GM04503 (cell line): Measurements from ENCODE around the gene TMED5.
"Not testable (repeated sequence)": the region's sequence is repeated elsewhere in the genome, so short reads cannot be mapped to it uniquely, and the experiment has no call there.

Source experiments
- DNase-seq: peaks from one replicate; pipeline ENCODE4 v3.0.0-alpha.2; 2012; ENCODE audit warnings: low read depth

Gene TMED5

DNA sequence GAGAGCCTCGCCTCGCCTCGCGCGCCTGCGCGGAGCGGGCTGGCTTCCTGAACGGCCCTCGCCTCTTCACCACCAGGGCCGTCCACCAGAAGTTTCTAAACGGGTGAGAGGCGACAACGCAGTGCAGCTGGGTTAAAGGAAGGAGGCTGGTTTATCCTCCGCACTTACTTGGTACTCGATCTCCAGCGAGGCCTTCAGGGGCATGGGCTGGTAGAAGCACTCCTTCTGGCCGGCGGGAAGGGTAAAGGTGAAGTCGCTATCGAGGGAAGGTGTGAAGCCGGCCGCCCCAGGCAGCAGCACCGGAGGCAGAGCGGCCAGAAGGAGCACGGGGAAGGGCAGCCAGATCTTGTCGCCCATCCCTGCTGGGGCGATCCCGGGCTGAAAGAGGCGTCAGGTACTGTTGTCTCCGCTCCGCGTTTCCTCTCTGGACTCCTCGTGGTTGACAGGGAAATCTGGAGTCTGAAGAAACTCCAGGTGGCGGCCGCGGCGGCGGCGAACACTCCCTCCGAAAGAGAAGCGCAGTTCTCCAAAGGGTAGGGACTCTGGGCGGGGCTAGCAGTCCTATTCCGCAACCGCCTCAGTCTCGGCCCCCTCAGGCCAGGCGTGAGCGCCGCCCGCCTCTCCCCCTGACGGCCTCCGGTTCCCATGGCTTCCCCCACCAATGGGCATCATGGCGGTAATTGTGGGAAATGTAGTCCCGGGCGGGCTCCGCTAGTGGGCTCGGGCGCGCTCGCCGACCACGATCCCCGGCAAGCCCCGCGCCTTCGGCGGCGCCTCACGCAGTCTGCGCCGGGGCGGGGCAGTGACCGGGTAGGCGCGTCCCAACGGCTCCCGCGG lies at the start of gene TMED5:
Gene TMED5 (minus strand): TSS at position 528 of the 837 bp plus-strand sequence. CDS start 171 bp downstream, at position 357.
- DNase-seq = peak; percentile 90

DNA sequence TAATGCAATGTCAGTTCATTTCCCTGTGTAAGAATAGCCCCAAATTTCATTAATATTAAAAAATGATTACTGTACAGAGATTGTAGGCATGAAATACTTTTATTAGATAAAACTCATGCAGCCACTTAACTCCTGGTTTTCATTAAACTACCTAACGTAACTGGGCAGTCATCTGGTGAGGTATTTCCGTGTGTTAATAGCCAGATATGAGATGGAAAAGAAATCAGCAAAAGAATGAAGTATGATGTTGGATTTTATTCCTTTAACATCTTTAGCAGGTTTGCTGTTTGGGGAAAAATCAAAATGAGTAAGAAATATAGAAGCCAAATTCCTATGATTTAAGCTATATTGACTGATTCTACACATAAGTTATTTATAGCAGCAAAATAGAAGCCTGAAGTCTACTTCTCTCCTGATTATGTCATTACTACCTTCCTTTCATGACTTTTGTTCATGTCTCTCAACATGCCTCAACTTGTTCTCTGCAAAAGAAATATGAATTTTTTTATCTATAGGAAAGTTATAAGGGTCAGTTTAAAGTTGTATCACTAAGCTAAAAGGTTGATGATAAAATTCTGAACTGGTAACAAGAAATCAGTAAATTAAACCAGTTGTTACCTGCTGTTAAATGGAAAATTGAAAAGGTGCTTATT lies 42.9 kb upstream of the TMED5 start:
- no peak for DNase-seq

GRCh38 chr1:93221913-93222312 lies 41.7 kb upstream of the TMED5 start:
- DNase-seq = no peak

DNA sequence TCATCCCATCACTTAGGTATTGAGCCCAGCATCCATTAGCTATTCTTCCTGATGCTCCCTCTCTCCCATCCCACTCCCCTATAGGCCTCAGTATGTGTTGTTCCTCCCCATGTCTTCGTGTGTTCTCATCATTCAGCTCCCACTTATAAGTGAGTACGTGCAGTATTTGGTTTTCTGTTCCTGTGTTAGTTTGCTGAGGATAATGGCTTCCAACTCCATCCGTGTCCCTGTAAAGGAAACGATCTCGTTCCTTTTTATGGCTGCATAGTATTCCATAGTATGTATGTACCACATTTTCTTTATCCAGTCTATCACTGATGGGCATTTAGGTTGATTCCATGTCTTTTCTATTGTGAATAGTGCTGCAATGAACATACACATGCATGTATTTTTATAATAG lies 40.5 kb upstream of the TMED5 start:
- DNase-seq = not testable (repeated sequence)

DNA sequence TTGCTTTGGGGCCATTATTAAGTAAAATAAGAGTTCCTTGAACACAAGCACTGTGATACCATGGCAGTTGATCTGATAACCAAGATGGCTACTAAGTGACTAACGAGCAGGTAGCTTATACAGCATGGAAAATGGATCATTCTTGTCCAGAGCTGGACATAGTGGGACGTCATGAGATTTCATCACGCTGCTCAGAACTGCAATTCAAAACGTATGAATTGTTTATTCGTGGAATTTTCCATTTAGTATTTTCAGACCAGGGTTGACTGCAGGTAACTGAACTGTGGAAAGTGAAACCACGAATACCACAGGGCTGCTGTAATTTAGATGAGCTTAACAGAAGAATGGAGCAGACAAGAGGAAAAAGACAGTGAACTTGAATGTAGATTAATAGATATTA lies 39.2 kb upstream of the TMED5 start:
- no peak for DNase-seq

DNA sequence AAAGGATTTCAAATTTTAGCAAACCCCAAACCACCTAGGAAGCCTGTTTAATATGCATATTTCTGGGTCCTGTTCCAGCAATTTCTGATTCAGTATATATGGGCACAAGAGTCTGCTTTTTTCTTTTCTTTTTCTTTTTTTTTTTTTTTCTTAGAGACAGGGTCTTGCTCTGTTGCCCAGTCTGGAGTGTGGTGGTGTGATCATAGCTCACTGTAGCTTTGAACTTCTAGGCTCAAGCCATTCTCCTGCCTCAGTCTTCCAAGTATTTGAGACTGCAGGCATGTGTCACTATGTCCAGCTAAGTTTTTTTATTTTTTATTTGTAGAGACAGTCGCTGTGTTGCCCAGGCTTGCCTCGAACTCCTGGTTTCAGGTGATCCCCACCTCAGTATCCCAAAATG lies 35.1 kb upstream of the TMED5 start:
- no peak for DNase-seq

- DNase-seq = no peak
Measured at GRCh38 chr1:93207211-93207610, 27.0 kb upstream of the TMED5 start.

GRCh38 chr1:93206567-93206954 lies 26.3 kb upstream of the TMED5 start:
- no peak for DNase-seq

DNA sequence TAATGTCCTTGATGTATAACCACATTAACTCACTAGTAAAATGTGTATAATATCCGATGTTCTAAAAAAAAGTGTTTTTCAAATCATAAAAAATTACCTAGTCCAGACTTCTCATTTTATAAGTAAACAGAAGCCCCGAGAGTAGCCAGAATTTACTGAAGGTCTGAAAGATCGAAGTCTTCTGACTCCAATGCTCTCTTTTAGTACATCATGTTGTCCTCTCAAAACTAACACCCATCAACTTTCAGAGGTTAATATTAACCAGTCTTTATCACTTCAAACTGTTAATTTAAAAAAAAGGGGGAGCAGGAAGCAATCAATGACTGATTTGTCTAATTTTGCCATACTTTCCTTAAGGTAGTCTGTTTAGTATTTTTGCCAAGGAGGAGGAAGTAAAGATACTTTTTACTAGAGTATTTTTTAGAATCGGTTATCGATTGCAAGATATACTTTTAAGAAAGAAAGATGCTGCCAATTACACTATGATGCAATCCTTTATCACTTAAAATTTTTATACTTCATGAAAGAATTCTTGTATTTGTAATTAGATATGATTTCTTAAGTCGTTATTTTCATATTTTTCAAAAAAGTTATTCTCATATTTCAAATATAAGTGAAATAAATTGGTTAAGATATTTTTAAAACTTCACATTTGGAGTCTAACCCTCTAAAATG lies 25.8 kb upstream of the TMED5 start:
- DNase-seq = no peak

- DNase-seq = no peak
Measured at GRCh38 chr1:93200714-93201113, 20.5 kb upstream of the TMED5 start.

- no peak for DNase-seq
Measured at GRCh38 chr1:93200086-93200620, 19.9 kb upstream of the TMED5 start.

- no peak for DNase-seq
Measured at GRCh38 chr1:93199150-93199549, 18.9 kb upstream of the TMED5 start.

DNA sequence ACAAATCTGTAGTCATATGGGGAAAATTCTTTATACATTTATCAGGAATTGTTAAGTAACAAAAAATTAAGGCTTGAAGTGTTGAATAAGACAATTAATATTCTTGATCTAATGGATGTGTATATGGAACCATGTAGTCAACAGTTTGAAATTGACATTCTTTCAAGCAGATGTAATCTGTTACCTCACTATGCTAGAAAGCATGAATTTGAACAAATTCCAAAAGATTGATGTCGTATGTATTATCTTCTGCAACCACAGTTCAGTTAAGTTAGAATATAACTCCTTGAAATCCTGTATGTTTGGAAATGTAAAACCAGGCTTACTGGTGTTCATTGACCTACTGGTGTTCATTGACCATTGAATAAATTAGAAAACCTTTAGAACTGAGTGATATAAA lies 16.4 kb upstream of the TMED5 start:
- DNase-seq = no peak

- no peak for DNase-seq
Measured at GRCh38 chr1:93194231-93194990, 14.2 kb upstream of the TMED5 start.

GRCh38 chr1:93190432-93190831 lies 10.2 kb upstream of the TMED5 start:
- no peak for DNase-seq

- no peak for DNase-seq
Measured at GRCh38 chr1:93186667-93187066, 6.5 kb upstream of the TMED5 start.

GRCh38 chr1:93180723-93181613 lies 755 bp upstream of the TMED5 start, which contains the start of gene CCDC18:
CCDC18 (plus strand) TSS chr1:93180724; CDS start chr1:93183362, 2,638 bp downstream.
- no peak for DNase-seq

- no peak for DNase-seq
Measured at GRCh38 chr1:93178418-93178817, 1.8 kb downstream of the TMED5 start.

GRCh38 chr1:93177991-93178390 lies 2.2 kb downstream of the TMED5 start:
- no peak for DNase-seq

DNA sequence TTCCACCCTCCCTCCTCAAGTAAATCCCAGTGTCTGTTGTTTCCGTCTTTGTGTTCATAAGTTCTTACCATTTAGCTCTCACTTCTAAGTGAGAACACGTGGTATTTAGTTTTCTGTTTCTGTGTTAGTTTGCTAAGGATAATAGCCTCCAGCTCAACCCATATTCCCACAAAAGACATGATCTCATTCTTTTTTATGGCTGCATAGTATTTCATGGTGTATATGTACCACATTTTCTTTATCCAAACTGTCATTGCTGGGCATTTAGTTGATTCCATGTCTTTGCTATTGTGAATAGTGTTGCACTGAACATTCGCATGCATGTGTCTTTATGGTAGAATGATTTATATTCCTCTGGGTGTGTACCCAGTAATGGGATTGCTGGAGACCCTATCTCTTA lies 5.6 kb downstream of the TMED5 start:
- not testable (repeated sequence) for DNase-seq

GRCh38 chr1:93172778-93173177 lies 7.4 kb downstream of the TMED5 start:
- no peak for DNase-seq
